HG03575 (cell line): ENCODE results near the gene C17orf50.

Source experiments
- ATAC-seq: cut with Tn5 transposase; IDR thresholded peaks from one replicate; pipeline ENCODE4 v1.9.1; 2021; ENCODE audit not compliant: unreplicated experiment, insufficient number of reproducible peaks, low FRiP score; ENCODE audit errors: extremely low read depth

C17orf50 gene

DNA sequence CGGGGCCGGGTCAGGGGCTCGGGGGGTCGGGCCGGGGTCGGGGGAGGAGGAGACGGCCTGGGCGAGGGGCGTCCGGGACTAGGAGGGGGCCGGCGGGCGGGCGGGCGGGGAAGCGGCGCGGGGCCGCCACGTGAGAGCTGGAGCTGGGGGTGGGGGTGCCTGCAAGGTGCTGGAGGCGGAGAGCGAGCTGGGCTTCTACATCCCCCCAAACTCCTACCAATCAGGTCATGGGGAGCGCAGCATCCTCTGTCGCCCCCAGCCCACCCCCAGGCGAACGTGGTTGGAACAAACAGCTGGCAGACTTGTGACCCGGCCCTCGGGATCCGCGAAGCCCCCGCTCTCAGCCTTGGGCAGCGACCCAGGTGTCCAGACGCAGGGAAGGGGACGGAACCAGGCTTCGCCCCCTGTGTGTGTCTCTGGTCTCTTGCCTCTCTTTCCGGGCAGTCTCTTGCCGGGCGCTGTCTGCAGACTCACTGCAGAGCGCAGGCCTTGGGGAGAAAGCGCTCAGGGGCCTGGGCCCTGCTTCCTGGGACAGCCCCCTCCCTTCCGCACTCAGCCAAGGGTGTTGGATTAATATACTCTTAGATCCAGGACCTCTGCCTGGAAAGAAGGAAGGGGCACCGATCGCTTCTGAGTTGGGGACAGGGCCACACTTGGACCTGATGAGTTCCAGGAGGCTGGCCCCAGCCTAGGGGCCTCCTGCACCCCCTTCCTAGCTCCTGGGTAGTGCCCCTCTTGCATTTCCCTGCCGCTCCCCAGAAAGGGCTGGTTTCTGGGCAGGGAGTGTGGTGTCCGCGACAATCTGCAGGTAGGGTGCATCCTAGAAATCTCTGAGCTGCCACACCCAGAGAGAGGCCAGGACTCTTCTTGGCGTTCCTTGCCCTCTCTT lies 28.5 kb upstream of the C17orf50 start:
- ATAC-seq: no peak

DNA sequence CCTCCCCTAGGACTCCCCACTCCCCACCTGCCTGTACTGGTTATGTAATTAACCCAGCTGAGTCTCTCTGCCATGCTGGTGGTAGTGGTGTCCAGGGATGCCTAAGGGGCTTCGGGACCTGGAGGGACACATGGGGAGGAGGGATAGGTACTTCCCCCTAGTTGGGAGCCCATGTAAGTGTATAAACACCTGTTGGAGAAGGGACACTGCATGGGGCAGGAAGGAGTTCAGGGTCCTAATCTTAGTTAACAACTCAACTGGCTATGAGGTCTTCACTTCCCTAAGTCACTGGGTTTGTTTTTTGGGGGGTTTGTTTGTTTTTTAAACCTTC lies 27.9 kb upstream of the C17orf50 start:
- no peak for ATAC-seq

DNA sequence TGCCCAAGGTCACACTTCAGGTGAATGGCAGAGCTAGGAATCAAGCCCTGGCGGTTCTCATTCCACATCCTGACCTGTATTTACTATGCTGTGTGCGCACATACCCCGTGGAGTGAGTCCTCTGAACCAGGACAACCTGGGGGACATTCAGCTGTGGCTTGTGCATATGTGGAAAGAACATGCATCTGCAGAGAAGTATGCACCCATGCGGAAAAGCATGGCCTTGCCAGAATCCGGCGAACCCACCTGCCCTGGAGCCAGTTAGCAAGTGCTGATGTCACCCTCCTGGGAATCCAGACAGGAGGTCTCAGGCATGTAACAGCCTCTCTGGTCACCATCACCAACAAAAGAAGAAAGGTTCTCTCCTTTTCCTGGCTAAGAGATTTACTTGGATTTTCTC lies 27.3 kb upstream of the C17orf50 start:
- ATAC-seq: no peak

DNA sequence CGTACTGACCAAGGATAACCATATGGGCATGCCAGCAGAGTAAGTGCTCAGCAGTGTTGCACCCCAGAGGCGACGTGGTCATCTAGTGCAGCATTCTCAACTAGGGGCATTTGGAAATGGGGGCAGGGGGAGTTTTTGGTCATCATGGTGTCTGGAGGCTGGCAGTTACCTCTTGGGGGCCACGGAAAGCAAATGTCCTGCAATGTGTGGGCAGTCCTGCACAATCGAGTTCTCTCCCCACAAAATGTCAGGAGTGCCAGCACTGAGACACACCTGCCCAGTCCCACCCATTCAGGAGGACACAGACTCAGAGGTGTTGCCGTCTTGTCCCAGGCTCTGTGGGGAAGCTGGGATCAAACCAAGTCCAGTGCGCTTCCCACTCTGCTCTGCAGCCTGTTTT lies 26.3 kb upstream of the C17orf50 start:
- ATAC-seq: no peak

GRCh38 chr17:35735036-35735805 lies 25.5 kb upstream of the C17orf50 start:
- ATAC-seq: no peak

- no peak for ATAC-seq
Observed at GRCh38 chr17:35736236-35736635, 24.5 kb upstream of the C17orf50 start.

- ATAC-seq: no peak
Observed at GRCh38 chr17:35738519-35739133, 22.1 kb upstream of the C17orf50 start.

DNA sequence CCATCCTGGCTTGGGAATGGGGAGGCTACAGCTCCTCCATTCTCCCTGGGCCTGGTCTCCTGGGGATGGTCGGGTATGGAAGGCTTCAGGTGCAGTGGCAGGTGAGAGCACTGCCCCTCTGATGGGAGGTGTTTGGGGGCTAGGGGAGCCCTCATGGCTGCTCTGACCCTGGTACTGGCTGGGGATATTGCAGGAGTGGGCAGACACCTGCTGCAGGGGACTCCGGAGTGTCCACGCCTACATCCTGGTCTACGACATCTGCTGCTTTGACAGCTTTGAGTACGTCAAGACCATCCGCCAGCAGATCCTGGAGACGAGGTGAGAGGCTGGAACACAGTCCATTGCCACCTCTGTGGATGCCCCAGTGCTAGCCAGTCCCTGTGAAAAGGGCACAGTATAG lies 20.5 kb upstream of the C17orf50 start:
- ATAC-seq: no peak

DNA sequence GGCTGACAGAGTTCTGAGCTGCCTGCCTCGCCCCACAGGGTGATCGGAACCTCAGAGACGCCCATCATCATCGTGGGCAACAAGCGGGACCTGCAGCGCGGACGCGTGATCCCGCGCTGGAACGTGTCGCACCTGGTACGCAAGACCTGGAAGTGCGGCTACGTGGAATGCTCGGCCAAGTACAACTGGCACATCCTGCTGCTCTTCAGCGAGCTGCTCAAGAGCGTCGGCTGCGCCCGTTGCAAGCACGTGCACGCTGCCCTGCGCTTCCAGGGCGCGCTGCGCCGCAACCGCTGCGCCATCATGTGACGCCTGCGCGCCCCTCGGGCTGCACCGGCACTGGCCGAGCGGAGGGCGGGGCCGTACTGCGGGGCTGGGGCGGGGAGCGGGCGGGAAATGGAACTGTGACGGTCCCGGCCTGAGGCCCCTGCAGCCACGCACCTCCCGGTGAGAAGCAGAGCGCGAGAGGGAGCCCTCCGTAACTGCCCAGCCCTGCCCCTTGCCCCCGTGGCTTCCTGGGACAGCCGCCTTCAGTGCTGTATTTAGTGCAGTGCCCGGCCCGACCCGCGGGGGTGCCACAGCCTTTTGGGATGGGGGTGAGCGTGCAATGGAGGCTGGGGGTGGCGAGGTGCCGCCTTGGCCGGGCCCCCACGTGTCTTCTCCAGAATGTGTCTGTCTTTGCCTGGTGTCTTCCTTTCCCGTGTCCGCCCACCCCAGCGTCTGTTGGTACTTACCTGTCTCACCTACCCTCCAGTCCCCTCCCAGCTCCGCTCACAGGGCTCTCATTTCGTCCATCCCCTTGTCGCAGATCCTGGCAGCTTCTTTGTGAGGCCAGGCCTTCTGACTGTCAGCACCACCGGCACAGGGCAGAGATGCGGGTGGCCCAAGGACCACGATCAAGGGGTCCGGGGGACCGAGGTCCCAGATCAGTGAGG lies 19.4 kb upstream of the C17orf50 start:
- ATAC-seq: no peak

DNA sequence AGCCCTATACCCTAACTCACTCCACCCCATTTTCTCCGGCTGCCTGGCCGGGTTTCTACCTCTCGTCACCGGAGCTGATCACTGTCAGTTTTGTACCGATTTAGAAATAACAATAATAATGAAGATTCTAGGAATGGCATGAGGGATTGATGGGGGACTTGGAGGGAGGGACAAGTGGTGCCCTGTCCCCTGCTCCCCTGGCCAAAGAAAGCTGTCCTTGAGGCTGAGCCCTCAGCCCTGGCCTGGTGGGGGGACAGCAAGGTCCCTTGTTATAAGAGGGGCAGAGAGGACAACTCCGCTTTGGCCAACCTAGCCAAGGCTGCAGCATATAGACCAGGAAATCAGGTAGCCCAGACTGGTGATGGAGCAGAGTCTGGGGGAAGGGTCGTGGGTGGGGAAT lies 18.2 kb upstream of the C17orf50 start:
- ATAC-seq: no peak

- no peak for ATAC-seq
Observed at GRCh38 chr17:35742896-35743477, 17.7 kb upstream of the C17orf50 start.

DNA sequence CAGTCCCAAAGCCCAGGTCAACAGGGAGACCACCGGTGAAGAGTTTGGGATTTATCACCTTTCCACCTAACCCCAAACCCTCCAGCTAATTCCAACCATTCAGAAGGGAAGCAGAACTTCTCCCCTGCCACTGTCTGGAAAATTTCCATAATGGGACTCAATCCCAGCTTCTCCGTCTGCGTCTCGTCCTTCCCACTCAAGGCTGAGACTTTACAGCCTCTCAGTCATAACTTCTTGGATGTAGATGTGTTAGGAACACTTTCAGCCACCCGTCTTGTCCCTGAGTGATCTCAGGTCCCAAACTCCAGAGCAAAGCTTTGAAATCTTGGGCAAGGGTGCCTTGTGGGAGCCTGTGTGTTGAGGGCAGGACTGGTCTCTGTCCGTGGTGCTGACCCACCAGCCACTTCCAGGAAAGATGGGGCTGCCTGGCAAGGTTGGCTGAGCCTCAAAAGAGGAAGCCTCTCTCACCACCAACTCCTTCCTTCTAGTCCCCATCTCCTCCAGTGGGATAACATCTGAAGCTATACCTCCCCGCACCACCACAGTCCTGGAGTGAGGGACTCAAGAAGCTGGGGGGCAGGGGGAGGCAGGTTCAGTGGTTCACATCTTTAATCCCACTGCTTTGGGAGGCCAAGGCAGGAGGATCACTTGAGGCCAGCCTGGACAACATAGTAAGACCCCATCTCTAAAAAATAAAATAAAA lies 16.9 kb upstream of the C17orf50 start:
- no peak for ATAC-seq

DNA sequence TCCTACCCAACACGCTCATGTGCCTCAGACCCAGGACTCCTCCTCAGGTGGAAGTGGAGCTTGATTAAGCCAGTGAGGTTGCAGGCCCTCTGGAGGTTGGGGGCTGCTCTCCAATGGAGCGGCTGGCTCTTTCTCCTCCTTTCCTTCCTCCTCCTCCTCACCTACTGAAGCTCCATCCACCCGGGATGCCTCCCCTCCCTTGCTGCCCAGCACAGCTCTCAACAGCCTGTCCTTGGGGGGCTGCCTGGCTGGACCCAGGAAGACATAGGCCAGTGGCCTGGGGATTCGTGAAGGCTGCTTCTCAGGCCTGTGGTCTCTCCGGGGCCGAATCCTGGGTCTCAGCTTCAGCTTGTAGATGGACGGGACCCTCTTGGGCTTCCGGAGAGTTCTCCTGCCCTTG lies 15.9 kb upstream of the C17orf50 start:
- no peak for ATAC-seq

GRCh38 chr17:35745246-35745645 lies 15.4 kb upstream of the C17orf50 start:
- ATAC-seq: no peak

- ATAC-seq: no peak
Observed at GRCh38 chr17:35745749-35746320, 14.9 kb upstream of the C17orf50 start.

DNA sequence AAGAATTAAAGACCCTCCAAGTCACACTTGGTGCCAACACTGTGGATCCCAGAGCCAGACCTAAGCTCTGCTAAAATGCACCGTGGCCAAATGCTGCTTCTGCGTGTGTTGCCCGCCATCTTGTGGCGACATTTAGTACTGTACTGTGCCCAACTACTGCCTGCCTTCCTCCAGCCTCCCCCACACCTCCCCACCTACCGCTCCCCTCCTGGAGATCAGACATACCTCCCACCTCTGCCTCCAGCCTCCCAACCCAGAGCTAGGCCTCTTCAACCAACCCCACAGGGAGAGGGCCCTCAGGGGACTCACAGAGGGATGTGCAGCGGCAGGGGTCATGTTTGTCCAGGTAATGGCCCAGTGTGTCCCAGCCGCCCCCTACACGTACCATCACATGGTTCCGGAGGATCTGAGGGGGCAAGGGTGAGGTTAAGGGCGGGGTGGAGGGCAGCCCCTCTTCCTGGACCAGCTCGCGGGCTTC lies 13.1 kb upstream of the C17orf50 start:
- no peak for ATAC-seq

GRCh38 chr17:35748341-35748841 lies 12.3 kb upstream of the C17orf50 start:
- no peak for ATAC-seq
